NCI-H2107 treated with DMSO at 0.1 percent for 48 hours (cell line): ENCODE data around the gene FUT3.

Experiments used
- DNase-seq: peaks from one replicate; lab custom pipeline; 2025; ENCODE audit not compliant: unreplicated experiment; lab: John Stamatoyannopoulos, UW

Gene FUT3

GRCh38 chr19:5826531-5827341, 24.5 kb downstream of the FUT3 start:
- peak; percentile 97 for DNase-seq

GRCh38 chr19:5825178-5825577, 26.1 kb downstream of the FUT3 start:
- no peak for DNase-seq

DNA sequence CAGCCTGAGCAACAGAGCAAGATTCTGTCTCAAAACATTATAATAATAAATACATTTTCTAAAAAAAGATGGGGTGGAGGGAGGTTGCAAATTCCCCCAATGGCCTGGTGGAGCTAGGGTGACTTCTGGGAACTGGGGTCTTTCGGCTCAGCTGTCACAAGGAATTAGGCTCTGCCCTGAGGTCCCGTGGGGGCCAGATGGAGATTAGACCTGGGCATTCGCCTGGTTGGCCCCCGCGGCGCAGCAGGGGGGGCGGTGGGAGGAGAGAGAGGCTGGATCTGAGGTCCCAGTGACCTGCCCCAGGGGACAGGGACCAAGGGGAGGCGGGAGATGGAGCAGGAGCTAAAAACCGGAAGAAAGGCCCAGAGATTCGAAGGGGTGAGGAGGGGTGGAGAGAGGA, 26.5 kb downstream of the FUT3 start:
- DNase-seq = no peak

DNA sequence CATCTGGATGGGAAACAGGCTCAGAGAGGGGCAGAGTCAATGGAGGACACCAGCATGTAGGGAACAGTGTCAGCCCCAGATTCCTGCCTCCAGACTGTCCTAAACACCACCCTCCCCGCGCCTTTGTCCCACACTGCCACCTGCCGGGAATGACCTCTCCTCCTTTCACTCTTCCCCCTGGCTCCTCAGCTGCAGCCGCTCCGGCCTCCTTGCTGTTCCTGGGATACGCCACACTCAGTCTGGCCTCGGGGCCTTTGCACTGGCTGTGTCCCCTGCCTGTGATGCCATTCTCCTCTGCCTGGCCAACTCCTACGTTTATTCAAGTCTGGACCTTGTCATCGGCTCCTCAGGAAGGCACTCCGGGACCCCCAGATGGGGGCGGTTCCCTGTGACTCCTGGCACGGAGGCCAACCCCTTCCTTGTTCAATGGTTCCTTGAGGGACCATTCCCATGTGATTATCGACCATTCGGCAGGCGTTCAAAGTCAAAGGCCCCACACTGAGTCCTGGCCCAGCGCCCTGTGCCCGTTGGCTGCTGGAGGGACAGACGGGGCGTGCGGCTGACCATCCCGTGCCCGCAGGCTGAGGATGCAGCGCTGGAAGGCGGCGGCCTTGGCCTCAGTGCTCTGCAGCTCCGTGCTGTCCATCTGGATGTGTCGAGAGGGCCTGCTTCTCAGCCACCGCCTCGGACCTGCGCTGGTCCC, 27.5 kb downstream of the FUT3 start:
- no peak for DNase-seq

DNA sequence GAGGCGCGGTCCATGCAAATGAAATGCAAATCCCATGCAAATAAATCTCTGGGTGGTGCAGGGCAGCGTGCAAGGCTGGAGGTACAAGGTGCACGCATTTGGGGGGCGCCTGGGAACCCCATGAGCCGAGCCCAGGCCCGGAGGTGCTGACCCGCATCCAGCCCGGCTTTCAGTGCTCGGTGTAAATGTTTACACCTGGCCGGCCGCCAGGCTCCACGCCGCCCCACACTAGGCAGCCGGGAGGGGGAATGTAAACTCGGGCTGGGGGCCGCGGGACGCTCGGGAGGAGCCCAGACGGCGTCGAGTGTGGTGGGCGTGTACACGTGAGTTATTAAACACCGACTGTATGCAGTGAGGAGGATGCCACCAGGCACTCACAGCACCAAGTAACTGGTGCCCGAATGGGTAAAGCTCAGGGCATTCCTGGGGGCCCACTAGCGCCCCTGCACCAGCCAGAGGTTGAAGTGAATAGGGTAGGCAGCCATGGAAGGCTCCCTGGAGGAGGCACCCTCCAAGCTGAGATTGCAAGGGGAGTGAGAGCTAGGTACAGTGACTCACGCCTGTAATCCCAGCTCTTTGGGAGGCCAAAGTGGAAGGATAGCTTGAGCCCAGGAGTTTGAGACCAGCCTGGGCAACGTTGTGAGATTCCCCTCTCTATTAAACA, 28.9 kb downstream of the FUT3 start:
- no peak for DNase-seq

DNA sequence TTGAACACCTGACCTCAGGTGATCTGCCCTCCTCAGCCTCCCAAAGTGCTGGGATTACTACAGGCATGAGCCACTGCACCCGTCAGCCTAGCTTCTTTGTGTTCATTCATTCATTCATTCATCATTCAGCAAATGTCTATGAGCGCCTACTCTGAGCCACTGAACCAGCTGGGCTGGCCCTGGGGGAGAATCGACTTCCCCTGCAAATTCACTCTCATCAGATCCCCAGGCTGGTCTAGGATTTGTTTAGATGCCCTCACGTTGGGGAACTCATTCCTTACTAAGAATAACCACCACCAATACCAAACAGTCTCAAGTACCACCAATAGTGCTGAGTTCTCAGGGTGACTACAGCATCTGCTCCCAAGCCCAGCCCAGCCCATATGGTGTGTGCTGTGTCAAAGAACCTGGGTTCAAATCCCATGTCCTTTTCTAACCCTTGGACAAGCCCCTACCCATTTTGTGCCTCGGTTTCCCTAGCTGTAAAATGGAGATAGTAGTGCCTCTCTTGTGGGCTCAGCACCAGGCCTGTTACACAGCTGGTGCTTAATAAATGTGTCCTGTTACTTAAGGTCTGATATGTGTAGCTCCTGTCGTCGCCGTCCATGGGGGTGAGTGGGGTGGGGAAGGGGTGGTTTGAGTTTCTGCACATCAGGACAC, 29.6 kb downstream of the FUT3 start:
- DNase-seq = no peak

DNA sequence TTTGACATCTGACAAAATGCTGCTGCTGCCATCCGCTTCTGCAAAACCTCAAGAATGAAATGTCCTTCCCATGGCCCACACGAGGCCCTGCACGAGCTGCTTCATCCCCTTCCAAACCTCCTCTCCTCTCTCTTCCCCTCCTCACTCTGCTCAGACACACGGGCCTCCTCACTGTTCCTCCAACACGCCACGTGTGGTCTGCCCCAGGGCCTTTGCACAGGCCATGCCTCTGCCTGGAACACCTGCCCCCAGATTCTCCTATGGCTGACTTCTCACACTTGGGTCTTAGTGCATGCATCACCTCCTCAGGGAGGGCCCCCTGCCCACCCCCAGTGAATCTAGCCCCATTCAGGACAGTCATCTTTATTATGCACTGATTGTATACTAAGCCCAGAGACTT, 30.5 kb downstream of the FUT3 start:
- no peak for DNase-seq

GRCh38 chr19:5818594-5818993, 32.7 kb downstream of the FUT3 start:
- no peak for DNase-seq

GRCh38 chr19:5817218-5817617, 34.0 kb downstream of the FUT3 start:
- no peak for DNase-seq

DNA sequence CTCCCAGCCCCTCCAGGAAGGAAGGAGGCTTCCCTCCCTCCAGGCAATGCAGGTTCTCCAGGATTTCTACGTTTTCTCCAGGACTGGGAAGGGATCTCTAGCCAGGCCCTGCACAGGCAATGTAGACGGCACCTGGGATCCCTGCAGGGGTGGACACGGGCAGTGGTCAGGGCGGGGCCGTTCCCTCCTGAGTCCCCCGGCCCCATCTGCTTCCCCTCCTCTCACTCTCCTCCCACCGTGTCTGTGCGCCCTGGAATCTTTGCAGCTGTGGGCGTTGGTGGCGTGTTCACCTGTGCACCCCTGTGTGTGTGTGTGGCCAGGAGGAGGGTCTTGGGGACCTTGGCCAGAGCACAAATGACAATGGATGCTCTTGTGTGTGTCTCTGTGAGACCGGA, 36.4 kb downstream of the FUT3 start:
- no peak for DNase-seq

DNA sequence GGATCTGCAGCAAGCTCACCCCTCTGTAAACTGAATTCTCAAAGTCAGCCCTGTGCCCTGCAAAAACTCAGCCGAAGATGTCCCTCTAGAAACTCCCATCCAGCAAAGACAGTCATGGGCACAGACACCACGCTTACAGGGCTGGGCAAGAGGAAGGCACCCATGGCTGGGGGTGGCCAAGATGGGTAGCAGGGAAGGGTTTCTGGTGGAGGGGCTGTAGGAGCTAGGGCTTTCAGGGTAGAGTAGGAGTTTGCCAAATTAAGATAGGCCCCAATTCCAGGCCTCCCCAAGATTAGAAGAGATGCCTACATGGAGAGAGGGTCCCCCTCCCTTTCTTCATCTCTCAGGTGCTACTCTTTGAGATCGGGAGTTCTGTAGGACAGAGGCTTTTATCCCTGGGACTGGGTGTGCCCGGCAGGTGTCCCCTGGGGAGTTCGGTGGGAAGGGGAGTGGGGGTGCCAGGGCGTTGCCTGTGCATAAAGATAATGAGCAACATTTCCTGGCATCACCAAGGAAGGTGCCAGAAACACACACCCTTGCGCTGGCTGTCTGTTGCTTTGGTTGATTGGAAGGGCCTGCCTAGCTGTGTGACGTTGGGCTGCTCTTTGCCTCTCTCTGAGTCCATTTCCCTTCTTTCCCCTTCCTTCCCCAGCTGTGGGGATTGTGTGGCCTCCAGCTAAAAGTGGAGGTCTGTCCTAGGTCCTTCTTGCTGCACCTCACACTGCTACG, 37.0 kb downstream of the FUT3 start:
- no peak for DNase-seq

DNA sequence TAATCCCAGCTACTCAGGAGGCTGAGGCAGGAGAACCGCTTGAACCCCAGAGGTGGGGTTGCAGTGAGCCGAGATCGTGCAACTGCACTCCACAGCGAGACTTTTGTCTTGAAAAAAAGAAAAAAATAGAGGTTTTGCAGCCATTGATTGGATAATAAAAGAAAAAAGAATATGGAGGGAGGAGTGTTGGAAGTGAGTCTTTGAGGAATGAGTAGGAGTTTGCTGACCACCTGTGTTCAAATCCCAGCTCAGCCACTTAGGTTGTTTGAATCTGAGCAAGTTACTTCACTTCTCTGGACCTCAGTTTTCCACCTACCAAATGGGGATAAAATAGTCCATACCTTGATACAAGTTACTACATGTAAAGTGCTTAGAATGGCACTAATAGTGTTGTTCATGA, 40.1 kb downstream of the FUT3 start:
- DNase-seq = no peak

- DNase-seq = no peak
Measured at GRCh38 chr19:5809469-5809868, 41.8 kb downstream of the FUT3 start.

DNA sequence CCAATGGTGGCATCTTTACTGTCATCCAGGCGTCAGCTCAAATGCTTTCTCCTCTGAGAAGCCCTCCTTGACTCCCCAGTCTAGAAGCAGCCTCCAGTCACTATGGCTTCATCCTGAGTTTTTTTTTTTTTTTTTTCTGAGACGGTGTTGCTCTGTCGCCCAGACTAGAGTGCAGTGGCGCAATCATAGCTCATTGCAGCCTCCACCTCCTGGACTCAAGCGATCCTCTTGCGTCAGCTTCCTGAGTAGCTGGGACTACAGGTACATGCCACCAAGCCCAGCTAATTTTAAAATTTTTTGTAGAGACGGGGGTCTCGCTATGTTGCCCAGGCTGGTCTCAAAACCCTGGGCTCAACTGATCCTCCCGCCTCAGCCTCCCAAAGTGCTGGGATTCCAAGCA, 42.2 kb downstream of the FUT3 start:
- no peak for DNase-seq

DNA sequence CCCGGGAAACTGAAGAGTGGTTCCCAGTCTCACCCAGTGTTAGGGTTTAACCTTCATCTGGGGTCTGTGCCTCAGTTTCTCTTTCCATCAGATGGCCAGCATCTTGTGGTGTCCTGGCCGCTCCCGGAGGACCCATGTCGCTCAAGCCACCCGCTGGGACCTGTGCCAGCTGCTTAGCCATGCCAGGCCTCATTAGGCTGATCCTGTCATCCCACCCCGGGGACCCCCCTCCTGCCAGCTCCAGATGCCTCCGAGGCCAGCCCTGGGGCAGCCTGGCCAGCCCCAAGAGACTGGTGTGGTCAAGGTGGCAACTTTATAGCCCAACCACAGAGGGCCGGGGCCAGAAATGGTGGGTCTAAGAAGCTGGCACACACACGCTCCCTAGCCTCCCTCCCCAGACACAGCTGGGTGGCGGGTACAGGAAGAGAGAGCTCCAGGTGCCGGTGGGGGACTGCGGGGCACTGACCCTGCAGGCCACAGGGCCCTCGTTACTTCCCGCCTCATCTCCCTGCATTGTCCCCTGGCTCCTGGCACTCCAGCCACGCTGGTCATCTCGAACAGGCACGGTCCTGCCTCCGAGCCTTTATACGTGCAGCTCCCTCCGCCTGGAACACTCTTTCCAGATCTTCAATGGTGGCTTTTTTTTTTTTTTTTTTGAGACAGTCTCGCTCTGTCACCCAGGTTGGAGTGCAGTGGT, 43.0 kb downstream of the FUT3 start:
- no peak for DNase-seq

DNA sequence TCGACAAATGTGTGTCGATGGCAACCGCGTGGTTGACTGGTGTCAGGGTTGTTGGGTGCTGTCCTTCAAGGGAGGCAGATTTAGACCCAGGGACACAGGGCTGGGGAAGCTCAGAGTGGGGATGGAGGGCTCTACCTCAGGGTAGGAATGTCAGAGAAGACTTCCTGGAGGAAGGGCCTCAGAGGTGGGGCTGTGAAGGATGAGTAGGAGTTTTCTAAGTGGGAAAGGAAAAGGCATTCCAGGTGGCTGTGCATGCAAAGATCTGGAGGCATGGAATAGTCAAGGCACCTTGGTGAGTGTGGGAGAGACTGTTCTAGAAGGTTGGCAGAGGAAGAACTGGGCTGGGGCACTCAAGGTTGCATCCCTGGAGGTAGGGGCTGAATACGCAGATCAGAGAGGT, 44.3 kb downstream of the FUT3 start:
- no peak for DNase-seq

GRCh38 chr19:5806133-5806489, 45.1 kb downstream of the FUT3 start:
- no peak for DNase-seq

- DNase-seq = peak; percentile 17
Measured at GRCh38 chr19:5805462-5806132, 45.7 kb downstream of the FUT3 start.

GRCh38 chr19:5804516-5805461, 46.5 kb downstream of the FUT3 start, which contains the start of gene NRTN:
Gene NRTN (plus strand): TSS chr19:5805067. CDS start chr19:5824166, 19,099 bp downstream.
- DNase-seq = no peak
